Left forelimb (tissue), 1 donor: ENCODE data around the gene ITGA8.
"Not testable (repeated sequence)": the region's sequence is repeated elsewhere in the genome, so short reads cannot be mapped to it uniquely, and the experiment has no call there.

ENCODE experiments used
- DNase-seq: peaks from one replicate; pipeline ENCODE4 v3.0.0-alpha.2; 2018; ENCODE audit warnings: low spot score

Gene ITGA8

GRCh38 chr10:15494850-15495506 lies 224.7 kb downstream of the ITGA8 start:
- no peak for DNase-seq

- no peak for DNase-seq
These were observed 227.7 kb downstream of the ITGA8 start for GRCh38 chr10:15491856-15492642.

GRCh38 chr10:15489431-15489830 lies 230.3 kb downstream of the ITGA8 start:
- DNase-seq, result no peak

DNA sequence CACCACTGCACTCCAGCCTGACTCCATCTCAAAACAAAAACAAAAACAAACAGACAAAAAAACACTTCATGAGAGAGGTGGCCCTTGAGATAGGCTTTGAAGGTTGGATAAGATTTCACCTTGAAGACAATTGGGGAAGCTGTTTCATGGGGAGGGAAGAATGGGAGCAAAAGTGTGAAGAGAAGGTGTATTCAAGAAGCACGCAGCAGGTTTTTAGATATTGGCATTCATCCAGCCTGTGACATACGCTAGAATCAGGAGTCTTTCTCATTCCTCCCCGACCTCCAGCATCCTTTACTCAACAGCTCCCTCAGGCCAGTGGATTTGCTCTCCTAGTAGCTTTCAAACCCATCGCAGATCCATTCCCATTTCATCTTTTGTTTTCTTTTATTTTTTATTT lies 232.3 kb downstream of the ITGA8 start:
- DNase-seq, result no peak

GRCh38 chr10:15486404-15486803 lies 233.3 kb downstream of the ITGA8 start:
- no peak for DNase-seq

DNA sequence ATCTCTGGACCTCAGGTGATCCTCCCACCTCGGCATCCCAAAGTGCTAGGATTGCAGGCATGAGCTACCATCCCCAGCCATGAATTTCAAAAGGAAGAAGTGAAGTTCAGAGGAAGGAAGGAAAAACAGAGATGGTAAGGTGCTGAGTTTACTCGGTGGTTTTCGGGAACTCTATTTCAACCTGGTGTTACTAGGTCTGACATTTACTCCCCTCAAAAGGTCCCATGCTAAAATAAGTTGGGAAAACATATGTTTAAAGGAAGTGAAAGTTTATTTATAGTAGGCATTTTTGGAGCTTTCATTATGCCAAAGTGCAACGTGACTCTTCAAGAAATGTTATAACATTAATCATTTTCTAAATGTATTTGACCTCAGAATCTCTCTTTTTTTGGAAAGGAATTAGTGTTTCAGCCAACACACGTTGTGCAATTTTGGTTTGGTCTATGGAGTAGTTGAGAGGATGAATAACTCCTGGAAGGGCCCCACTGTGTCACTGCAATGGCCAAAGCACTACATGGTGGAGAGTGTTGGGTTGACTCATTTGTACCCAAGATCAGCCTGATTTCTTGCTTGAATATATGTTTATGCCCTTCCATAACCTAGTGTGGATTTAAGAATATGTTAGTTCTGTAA lies 233.9 kb downstream of the ITGA8 start:
- DNase-seq, result no peak

- no peak for DNase-seq
These were observed 234.7 kb downstream of the ITGA8 start for GRCh38 chr10:15485027-15485426.

- DNase-seq, result no peak
These were observed 235.6 kb downstream of the ITGA8 start for GRCh38 chr10:15484128-15484527.

DNA sequence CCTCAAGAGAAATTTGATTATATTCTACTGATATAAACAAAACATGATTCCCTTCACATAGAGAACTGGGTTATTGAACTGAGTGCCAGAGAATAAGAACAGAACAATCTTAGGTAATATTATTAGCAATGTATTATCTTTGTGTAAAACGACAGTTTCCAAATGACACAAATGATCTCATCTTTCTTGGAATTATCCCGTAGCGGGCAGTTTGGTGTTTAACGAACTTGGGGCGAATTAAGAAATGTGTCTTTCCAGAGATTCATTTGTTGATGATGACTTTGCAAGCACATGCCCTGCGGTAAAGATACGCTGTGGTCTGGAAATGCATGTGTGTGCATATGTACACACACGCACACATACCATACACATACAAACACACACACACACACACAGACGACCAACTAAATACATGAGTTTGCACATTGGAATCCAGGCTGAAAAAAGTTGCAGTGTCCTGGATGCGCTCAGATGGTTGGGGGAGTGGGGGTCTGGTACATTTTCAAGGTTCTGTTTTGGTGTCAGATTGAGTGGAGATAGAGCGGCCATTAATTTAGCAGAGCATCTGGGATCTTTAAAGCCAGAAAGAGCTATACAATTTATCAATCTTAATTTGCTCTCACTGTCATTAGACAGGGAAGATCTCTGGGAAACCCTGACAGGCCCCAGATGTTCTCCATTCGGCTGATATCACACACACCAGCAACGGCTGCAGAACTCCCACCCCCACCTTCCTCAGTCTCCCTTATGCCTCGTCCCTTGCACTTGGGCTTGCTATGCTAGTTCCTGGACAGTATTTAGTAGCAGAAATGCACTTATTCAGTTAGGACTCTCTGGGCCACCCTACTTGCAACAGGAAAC lies 236.3 kb downstream of the ITGA8 start:
- DNase-seq, result no peak

DNA sequence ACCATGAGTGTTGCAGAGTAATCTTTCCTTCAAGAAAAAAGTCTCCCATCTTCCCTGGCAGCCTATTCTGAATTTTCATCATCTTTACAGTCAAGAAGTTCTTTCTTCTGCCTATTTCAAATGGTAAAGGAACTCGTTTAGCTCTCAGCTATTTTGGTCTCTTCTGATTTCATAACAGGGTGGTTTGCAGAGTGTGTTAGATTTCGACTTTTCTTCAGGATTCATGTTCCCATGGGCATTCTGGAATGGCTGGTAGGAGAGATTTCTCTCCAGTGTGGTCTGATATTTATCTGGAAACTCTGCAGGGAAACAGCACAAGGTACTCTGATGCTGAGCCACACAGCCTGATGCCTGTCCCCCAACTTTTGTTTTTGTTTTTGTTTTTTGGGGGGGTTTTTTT lies 237.6 kb downstream of the ITGA8 start:
- DNase-seq, result no peak

DNA sequence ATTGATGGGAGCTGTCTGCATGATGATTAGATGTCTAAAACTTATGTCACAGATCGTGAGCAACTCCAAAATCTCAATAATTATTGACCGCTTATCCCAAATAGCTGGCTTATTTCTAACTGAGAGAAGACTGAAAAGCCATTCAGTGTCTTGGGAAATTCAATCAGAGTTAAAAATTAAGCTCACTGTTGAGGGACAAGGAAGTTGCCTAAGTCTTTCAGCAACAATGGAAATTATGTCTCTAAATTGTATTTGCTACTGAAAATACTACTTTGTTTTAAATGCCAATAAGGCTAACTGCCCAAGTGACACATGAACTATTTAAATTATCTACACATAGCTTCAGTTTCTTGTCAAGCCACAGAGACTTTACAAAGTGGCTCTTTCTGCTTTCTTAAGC lies 240.8 kb downstream of the ITGA8 start:
- DNase-seq, result no peak

DNA sequence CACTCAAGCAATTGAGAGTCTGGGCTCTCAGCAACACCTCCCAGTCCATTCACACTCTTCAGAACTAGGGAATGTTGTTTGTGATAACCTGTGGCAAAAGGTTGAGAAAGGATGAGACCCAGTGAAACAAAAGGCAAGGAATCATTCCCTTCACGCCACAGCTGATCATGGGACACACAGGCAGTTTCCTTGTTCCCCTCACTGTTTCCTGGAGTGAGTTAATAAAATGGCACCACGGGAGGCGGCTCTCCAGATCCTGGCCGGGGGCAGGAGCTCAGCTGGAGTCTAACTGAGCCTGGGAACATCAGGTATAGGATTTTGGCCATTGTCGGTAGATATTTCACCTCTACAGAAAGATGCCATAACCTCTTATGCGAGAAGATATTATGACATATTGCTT lies 241.3 kb downstream of the ITGA8 start:
- no peak for DNase-seq

DNA sequence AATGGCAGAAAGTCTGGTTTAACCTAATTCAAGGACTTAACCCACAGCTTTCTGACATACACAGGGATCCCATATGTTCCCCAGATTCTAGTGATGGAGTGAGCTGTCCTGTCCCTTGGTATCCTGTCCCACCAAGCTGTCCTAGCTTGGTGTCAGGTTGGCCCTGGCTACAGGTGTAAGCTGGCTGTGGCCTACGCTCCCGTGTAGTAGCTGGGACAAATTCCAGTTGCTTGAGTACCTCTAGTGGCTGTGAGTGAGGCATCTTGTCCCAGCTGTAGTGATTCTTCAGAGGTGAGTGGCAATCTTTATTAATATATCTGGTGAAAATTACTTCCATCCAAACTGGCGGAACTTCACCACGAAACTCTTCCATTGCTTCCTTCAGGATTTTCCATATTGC lies 243.4 kb downstream of the ITGA8 start:
- DNase-seq, result no peak

DNA sequence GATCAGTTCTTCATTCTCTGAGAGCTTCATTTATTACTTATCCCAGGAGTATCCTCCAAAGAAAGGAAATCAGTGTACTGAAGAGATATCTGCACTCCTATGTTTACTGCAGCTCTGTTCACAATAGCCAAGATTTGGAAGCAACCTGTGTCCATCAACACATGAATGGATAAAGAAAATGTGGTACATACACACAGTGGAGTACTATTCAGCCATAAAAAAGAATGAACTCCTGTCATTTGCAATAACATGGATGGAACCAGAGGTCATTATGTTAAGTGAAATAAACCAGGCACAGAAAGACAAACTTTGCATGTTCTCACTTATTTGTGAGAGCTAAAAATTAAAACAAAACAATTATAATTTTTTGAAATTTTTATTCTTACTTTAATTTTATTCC lies 244.3 kb downstream of the ITGA8 start:
- DNase-seq, result not testable (repeated sequence)

GRCh38 chr10:15474671-15475070 lies 245.1 kb downstream of the ITGA8 start:
- no peak for DNase-seq

DNA sequence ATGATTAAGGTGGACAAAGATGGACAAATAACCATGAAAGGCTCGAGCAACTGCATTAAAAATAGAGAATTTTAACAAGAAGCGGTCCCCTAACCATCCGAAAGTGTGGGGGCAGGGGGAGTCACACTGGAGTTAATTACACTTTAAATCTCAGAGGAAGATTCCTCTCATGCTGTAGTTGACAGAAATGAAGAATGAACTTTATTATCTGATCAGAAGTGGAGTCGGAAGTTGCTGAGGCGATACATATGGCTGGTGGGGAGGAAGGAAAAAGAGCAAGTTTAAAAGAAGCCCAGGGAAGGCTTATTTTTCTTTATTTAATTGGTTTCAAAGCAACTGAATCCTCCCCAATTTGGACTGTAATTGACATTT lies 246.3 kb downstream of the ITGA8 start:
- DNase-seq, result no peak

- no peak for DNase-seq
These were observed 247.0 kb downstream of the ITGA8 start for GRCh38 chr10:15472431-15473395.

- DNase-seq, result no peak
These were observed 247.7 kb downstream of the ITGA8 start for GRCh38 chr10:15472008-15472407.

GRCh38 chr10:15469111-15469510 lies 250.6 kb downstream of the ITGA8 start:
- no peak for DNase-seq

GRCh38 chr10:15464381-15464780 lies 255.3 kb downstream of the ITGA8 start:
- no peak for DNase-seq
